H9 (cell line): ENCODE results near the gene TRAF3. TPM values are rescaled to one million over a fixed set of nuclear protein-coding genes. Genes with fewer than 3 reads are reported as not detected.

Source experiments
- DNase-seq: peaks from one replicate; pipeline ENCODE4 v3.0.0-alpha.2; 2017
- H2AFZ ChIP-seq: one replicate; pipeline ENCODE4 v1.6.1; 2013; ENCODE audit warnings: mild to moderate bottlenecking, low read length, control low read depth, moderate library complexity
- H2AK5ac ChIP-seq: 2 replicates; pipeline ENCODE4 v1.6.1; 2013; ENCODE audit warnings: low read length, control low read depth, mixed read lengths; ENCODE audit not compliant: insufficient read length
- H2BK120ac ChIP-seq: one replicate; pipeline ENCODE4 v1.6.1; 2013; ENCODE audit warnings: low read depth, mild to moderate bottlenecking, low read length, control low read depth, inconsistent platforms; ENCODE audit not compliant: poor library complexity, severe bottlenecking
- H2BK12ac ChIP-seq: 2 replicates; pipeline ENCODE4 v1.6.1; 2013; ENCODE audit warnings: low read length, control low read depth, mixed read lengths, low read depth; ENCODE audit not compliant: insufficient read length
- H2BK15ac ChIP-seq: 2 replicates; pipeline ENCODE4 v1.6.1; 2013; ENCODE audit warnings: low read depth, low read length, control low read depth
- H2BK20ac ChIP-seq: one replicate; pipeline ENCODE4 v1.6.1; 2013; ENCODE audit warnings: low read depth, mild to moderate bottlenecking, low read length, control low read depth, inconsistent platforms; ENCODE audit not compliant: poor library complexity, severe bottlenecking
- H2BK5ac ChIP-seq: 2 replicates; pipeline ENCODE4 v1.6.1; 2013; ENCODE audit warnings: low read length, control low read depth, mixed read lengths; ENCODE audit not compliant: insufficient read length
- H3K14ac ChIP-seq: 2 replicates; pipeline ENCODE4 v1.6.1; 2013; ENCODE audit warnings: low read length, control low read depth; ENCODE audit not compliant: insufficient read depth
- H3K18ac ChIP-seq: 2 replicates; pipeline ENCODE4 v1.6.1; 2013; ENCODE audit warnings: low read depth, mild to moderate bottlenecking, mixed read lengths, low read length, control low read depth; ENCODE audit not compliant: insufficient read length
- H3K23ac ChIP-seq: 2 replicates; pipeline ENCODE4 v1.6.1; 2013; ENCODE audit warnings: low read length, control low read depth, mixed read lengths, low read depth; ENCODE audit not compliant: insufficient read length
- H3K23me2 ChIP-seq: 2 replicates; pipeline ENCODE4 v1.6.1; 2013; ENCODE audit warnings: low read depth, mild to moderate bottlenecking, mixed read lengths, low read length, control low read depth; ENCODE audit not compliant: insufficient read length, poor library complexity, severe bottlenecking
- H3K27ac ChIP-seq: 2 replicates; pipeline ENCODE4 v1.5.1; 2013; ENCODE audit warnings: low read length, control low read depth, mixed read lengths, low read depth; ENCODE audit not compliant: insufficient read length
- H3K27me3 ChIP-seq: 2 replicates; pipeline ENCODE4 v1.6.1; 2013; ENCODE audit warnings: low read length, control low read depth, inconsistent platforms; ENCODE audit not compliant: insufficient read depth
- H3K4ac ChIP-seq: 2 replicates; pipeline ENCODE4 v1.6.1; 2013; ENCODE audit warnings: low read depth, mild to moderate bottlenecking, control low read depth, inconsistent platforms, low read length, moderate library complexity
- H3K4me1 ChIP-seq: 2 replicates; pipeline ENCODE4 v1.6.1; 2013; ENCODE audit warnings: low read length, control low read depth, inconsistent platforms; ENCODE audit not compliant: insufficient read depth
- H3K4me2 ChIP-seq: 2 replicates; pipeline ENCODE4 v1.6.1; 2013; ENCODE audit warnings: low read length, control low read depth, mixed read lengths; ENCODE audit not compliant: insufficient read length, insufficient read depth
- H3K56ac ChIP-seq: 2 replicates; pipeline ENCODE4 v1.6.1; 2013; ENCODE audit warnings: low read depth, mild to moderate bottlenecking, mixed read lengths, low read length, control low read depth; ENCODE audit not compliant: insufficient read length
- H3K79me1 ChIP-seq: 2 replicates; pipeline ENCODE4 v1.6.1; 2013; ENCODE audit warnings: low read depth, mild to moderate bottlenecking, moderate library complexity, low read length, control low read depth, inconsistent platforms; ENCODE audit not compliant: insufficient read depth, poor library complexity, severe bottlenecking
- H3K79me2 ChIP-seq: 2 replicates; pipeline ENCODE4 v1.6.1; 2013; ENCODE audit warnings: low read length, control low read depth, inconsistent platforms; ENCODE audit not compliant: insufficient read depth
- H3K9ac ChIP-seq: 2 replicates; pipeline ENCODE4 v1.6.1; 2013; ENCODE audit warnings: low read length, control low read depth, mixed read lengths; ENCODE audit not compliant: insufficient read length; ENCODE audit errors: extremely low read depth
- H3K9me3 ChIP-seq: one replicate; pipeline ENCODE4 v1.6.1; 2013; ENCODE audit warnings: low read depth, low read length, inconsistent platforms; ENCODE audit not compliant: control insufficient read depth
- H3T11ph ChIP-seq: one replicate; pipeline ENCODE4 v1.6.1; 2013; ENCODE audit warnings: mild to moderate bottlenecking, low read length, control low read depth, inconsistent platforms
- H4K20me1 ChIP-seq: one replicate; pipeline ENCODE4 v1.6.1; 2013; ENCODE audit not compliant: control insufficient read depth, insufficient read length, insufficient read depth
- H4K5ac ChIP-seq: 2 replicates; pipeline ENCODE4 v1.6.1; 2013; ENCODE audit warnings: low read depth, mild to moderate bottlenecking, mixed read lengths, low read length, control low read depth; ENCODE audit not compliant: insufficient read length
- H4K8ac ChIP-seq: replicated peaks from 2 replicates; pipeline ENCODE4 v1.6.1; 2013; ENCODE audit warnings: low read length, control low read depth, mixed read lengths, low read depth; ENCODE audit not compliant: insufficient read length
- H4K91ac ChIP-seq: 2 replicates; pipeline ENCODE4 v1.6.1; 2013; ENCODE audit warnings: low read depth, mild to moderate bottlenecking, moderate library complexity, mixed read lengths, low read length, control low read depth; ENCODE audit not compliant: insufficient read length
- H3K27ac Mint-ChIP-seq, 3 experiments: 2 replicates in 2 of 3; 3 replicates in 1 of 3; pipeline ENCODE4 v1.8.0; 2020 to 2021; ENCODE audit warnings: mixed read lengths in 3 of 3, mild to moderate bottlenecking in 1 of 3, moderate library complexity in 1 of 3
- H3K27me3 Mint-ChIP-seq: 2 replicates; pipeline ENCODE4 v1.8.0; 2021; ENCODE audit warnings: low read depth, mild to moderate bottlenecking, moderate library complexity, mixed read lengths
- H3K36me3 Mint-ChIP-seq, 3 experiments: 2 replicates in 2 of 3; 3 replicates in 1 of 3; pipeline ENCODE4 v1.8.0; 2020 to 2021; ENCODE audit warnings: low read depth in 3 of 3, mixed read lengths in 3 of 3; ENCODE audit not compliant: insufficient read depth in 1 of 3
- H3K4me1 Mint-ChIP-seq, 2 experiments: 2 replicates each; pipeline ENCODE4 v1.8.0; 2020; ENCODE audit warnings: mixed read lengths in 2 of 2
- H3K4me3 Mint-ChIP-seq, 2 experiments: 2 replicates in 1 of 2; 3 replicates in 1 of 2; pipeline ENCODE4 v1.8.0; 2020 to 2021; ENCODE audit warnings: mild to moderate bottlenecking in 2 of 2, mixed read lengths in 2 of 2, moderate library complexity in 1 of 2
- H3K9me3 Mint-ChIP-seq, 2 experiments: 2 replicates in 1 of 2; 3 replicates in 1 of 2; pipeline ENCODE4 v1.8.0; 2020; ENCODE audit warnings: mild to moderate bottlenecking in 2 of 2, mixed read lengths in 2 of 2, moderate library complexity in 1 of 2
- CTCF ChIP-seq: fragments of 200-600 bp; sonication (generic); conservative IDR thresholded peaks from 3 replicates; pipeline ENCODE4 v1.8.0; 2021; ENCODE audit warnings: antibody characterized with exemption, mild to moderate bottlenecking
- WGBS: extraction: QIAGEN DNeasy Blood & Tissue Kit; methylation state at CpG from one replicate; pipeline ENCODE4 v1.1.7; 2013; ENCODE audit warnings: missing lambda C conversion rate, low lambda C conversion rate, mixed read lengths; ENCODE audit not compliant: insufficient read length; ENCODE audit errors: extremely low coverage; 5-methylcytosine and 5-hydroxymethylcytosine counted together
- total RNA-seq: library from RNA; stranded (reverse); gene quantifications from 2 replicates; pipeline ENCODE4 v1.2.1, GENCODE V29; 2021

The TRAF3 gene
- total RNA-seq, 1 experiment from 2014 or later = 9.6 TPM

DNA sequence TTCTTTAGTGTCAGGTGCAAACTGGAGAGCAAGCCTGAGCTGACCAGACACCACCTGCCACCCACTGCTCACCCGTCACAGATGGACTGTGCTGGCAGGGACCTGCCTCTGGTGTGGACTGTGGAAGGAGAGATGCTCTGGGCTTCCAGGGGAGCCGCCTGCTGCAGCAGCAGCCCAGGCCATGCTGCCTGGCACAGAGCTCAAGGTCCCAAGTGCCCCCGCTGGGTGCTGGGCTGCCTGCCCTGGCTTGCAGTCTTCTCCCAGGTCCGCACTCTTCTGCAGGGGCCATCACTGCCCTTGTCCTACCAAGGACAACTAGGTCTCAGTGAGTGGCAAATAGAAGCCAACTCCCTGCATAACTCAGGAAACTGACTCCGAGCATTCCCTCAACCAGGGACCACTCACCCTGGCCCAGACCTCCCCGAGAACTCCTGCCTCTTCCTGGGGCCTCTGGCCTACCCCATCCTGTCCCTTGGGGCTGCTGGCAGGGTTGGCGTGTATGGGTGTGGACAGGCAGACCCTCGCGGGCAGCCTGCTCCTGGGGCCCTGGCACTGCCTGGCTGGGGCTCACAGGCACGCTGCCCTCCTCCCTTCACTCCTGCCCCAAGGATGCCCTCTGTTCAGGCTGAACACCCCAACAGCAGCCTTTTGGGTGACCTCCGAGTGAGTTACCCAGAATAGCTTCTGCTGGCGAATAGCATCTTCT, 154.5 kb downstream of the TRAF3 start:
- peaks cover 5 to 6% of the 10 kb centered on the region in 2 experiments for H3K4me1 Mint-ChIP-seq
- H4K5ac ChIP-seq = no peak overlapping the region
- H2BK120ac ChIP-seq = no peak overlapping the region
- H2AK5ac ChIP-seq = no peak overlapping the region
- H3K79me1 ChIP-seq = no peaks in the 10 kb centered on the region
- no peaks in the 10 kb centered on the region for H3K79me2 ChIP-seq
- H3K18ac ChIP-seq = no peak overlapping the region
- H3K23ac ChIP-seq = no peak overlapping the region
- H3K27me3 Mint-ChIP-seq = peaks cover 39% of the 10 kb centered on the region
- H3K4me1 ChIP-seq = no peaks in the 10 kb centered on the region
- H4K8ac ChIP-seq = no peak overlapping the region
- no peak overlapping the region for H3K14ac ChIP-seq
- peaks cover 2 to 37% (median 10%) of the 10 kb centered on the region in 3 experiments; a peak in 6 of 7 replicates for H3K36me3 Mint-ChIP-seq
- no peak for TF ChIP-seq CTCF
- no peak overlapping the region for H3T11ph ChIP-seq
- H4K20me1 ChIP-seq = no peaks in the 10 kb centered on the region
- no peak overlapping the region for H3K27ac ChIP-seq
- H2BK5ac ChIP-seq = no peak overlapping the region
- no peak overlapping the region for H3K4me2 ChIP-seq
- H3K23me2 ChIP-seq = peaks cover 25% of the 10 kb centered on the region
- no peak overlapping the region for H3K27ac Mint-ChIP-seq
- no peak overlapping the region for H2BK15ac ChIP-seq
- H3K27me3 ChIP-seq = peaks cover 12% of the 10 kb centered on the region
- H2AFZ ChIP-seq = no peak overlapping the region
- H3K4ac ChIP-seq = no peak overlapping the region
- no peaks in the 10 kb centered on the region; a peak in 1 of 5 replicates for H3K9me3 Mint-ChIP-seq
- no peak for DNase-seq
- no peak overlapping the region for H2BK20ac ChIP-seq
- peak overlapping the region in 1 of 2 experiments; percentile 35; a peak in 3 of 5 replicates for H3K4me3 Mint-ChIP-seq
- no peak overlapping the region for H4K91ac ChIP-seq
- no peaks in the 10 kb centered on the region for H3K9me3 ChIP-seq
- H3K9ac ChIP-seq = no peak overlapping the region
- no peak overlapping the region for H2BK12ac ChIP-seq
- no CpG with 5 or more reads among the region's 12 CpGs for WGBS
- H3K56ac ChIP-seq = no peak overlapping the region
